GM12801 (cell line): ENCODE data around the gene USP34.

Experiments used
- TF ChIP-seq, protein P1 (sequence below): IDR thresholded peaks from one replicate; pipeline ENCODE4 v1.5.1; 2011; ENCODE audit warnings: control low read depth; ENCODE audit not compliant: insufficient read length; ENCODE audit errors: extremely low read depth

USP34 gene

DNA sequence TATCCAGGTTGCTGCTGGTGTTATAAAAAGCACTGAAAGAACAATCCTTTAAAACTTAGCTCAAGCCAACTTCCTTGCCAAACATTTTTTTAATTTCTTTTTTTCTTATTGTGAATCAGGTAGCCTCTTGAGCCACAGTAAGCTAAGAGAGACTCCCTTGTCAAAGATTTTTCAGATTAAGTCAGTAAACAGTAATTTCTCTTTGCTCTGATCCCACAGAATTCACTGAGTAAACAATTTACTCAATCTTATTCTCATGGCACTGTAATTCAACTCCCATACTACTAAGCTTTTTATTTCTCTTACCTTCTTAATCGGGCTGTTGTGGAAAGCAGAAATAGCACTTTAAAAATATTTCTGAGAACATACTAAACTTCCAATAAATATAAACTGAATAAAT lies 226.2 kb downstream of the USP34 start:
- TF ChIP-seq, protein P1, sequence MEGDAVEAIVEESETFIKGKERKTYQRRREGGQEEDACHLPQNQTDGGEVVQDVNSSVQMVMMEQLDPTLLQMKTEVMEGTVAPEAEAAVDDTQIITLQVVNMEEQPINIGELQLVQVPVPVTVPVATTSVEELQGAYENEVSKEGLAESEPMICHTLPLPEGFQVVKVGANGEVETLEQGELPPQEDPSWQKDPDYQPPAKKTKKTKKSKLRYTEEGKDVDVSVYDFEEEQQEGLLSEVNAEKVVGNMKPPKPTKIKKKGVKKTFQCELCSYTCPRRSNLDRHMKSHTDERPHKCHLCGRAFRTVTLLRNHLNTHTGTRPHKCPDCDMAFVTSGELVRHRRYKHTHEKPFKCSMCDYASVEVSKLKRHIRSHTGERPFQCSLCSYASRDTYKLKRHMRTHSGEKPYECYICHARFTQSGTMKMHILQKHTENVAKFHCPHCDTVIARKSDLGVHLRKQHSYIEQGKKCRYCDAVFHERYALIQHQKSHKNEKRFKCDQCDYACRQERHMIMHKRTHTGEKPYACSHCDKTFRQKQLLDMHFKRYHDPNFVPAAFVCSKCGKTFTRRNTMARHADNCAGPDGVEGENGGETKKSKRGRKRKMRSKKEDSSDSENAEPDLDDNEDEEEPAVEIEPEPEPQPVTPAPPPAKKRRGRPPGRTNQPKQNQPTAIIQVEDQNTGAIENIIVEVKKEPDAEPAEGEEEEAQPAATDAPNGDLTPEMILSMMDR: no peak

DNA sequence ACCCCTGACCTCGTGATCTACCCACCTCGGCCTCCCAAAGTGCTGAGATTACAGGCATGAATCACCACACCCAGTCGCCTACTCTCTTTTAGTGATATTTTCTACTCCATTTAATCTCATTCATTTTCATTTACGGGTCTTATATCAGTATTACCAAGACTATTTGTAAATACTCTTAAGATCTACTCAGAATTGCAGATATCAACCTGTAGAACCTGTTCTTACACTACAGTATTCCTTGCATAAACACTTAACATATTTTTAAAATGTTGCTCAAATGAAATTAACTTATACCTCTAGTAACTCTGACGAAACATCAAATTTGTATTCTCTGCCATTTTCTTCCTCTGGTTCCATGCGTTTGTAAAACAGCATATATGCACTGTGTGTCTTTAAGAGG lies 229.6 kb downstream of the USP34 start:
- TF ChIP-seq, protein P1: no peak

- TF ChIP-seq, protein P1: no peak
Observed at GRCh38 chr2:61238219-61239012, 232.5 kb downstream of the USP34 start.

DNA sequence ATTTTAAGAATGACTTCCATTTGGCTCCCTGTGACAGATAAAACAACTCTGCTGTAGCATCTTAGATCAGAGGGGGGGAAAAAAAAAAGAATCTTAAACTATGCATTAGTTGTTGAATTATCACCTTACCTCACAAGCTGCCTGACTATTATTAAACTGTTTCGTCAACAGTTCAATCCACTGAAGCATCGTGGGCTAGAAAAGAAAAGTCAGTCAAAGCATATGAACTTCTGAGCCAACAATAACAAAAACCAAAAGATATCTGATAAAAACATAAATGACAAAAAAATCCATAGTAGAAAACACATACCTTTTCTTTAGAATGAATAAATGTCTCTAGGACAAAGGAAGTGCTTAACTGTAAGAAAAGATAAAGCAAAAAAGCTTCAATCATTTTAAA lies 235.2 kb downstream of the USP34 start:
- TF ChIP-seq, protein P1: no peak

- TF ChIP-seq, protein P1: no peak
Observed at GRCh38 chr2:61233581-61233980, 237.3 kb downstream of the USP34 start.

GRCh38 chr2:61229936-61230335 lies 241.0 kb downstream of the USP34 start:
- TF ChIP-seq, protein P1: no peak

DNA sequence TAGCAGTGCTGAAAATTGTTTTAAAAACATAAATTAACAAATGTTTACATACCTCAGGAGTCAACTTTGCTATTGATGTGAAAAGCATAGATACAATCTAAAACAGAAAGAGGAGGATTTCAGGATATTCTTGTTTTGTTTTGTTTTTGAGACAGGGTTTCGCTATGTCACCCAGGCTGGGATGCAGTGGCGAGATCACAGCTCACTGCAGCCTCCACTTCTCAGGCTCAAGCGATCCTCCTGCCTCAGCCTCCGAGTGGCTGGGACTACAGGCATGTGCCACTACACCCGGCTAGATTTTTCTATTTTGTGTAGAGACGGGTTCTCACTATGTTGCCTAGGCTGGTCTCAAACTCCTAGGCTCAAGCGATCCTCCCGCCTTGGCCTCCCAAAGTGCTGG lies 248.3 kb downstream of the USP34 start:
- TF ChIP-seq, protein P1: no peak
